Measurements from ENCODE around the gene SCAPER. TPM values are rescaled to one million over a fixed set of nuclear protein-coding genes. Genes with fewer than 3 reads are reported as not detected.

The SCAPER gene
- total RNA-seq, 3 donors from 2014 or later = 19.5 to 49.8 (median 28.5) TPM

- TF ChIP-seq POLR2A (IDR thresholded peaks at IDR 0.05) (no peak), POLR2AphosphoS5 (IDR thresholded peaks at IDR 0.05) (no peak), CTCF (IDR thresholded peaks at IDR 0.05) (no peak)
- no peak for DNase-seq (ENCODE audit: low spot score in 2 of 2)
- peaks cover 10% of the 10 kb centered on the region for H3K36me3 ChIP-seq
- no peaks in the 10 kb centered on the region for H3K27me3 ChIP-seq
- no peak overlapping the region for H3K27ac ChIP-seq
- intact Hi-C loops (cut with DNase I; ENCODE audit: low total_unique reads) = no loop called here
- H3K4me1 ChIP-seq = no peaks in the 10 kb centered on the region
- H3K4me3 ChIP-seq = no peak overlapping the region
- H3K9me3 ChIP-seq = peaks cover 0 to 3% of the 10 kb centered on the region in 2 donors
Measured at GRCh38 chr15:76793162-76793561, 112.0 kb downstream of the SCAPER start.

- intact Hi-C loops (cut with DNase I; ENCODE audit: low total_unique reads) = no loop called here
- TF ChIP-seq CTCF (IDR thresholded peaks at IDR 0.05) (no peak), POLR2AphosphoS5 (IDR thresholded peaks at IDR 0.05) (no peak)
- Histone ChIP-seq H3K27me3 (no peaks in the 10 kb centered on the region), H3K4me3 (no peak overlapping the region), H3K36me3 (peaks cover 10% of the 10 kb centered on the region), H3K27ac (no peak overlapping the region), H3K9me3 (peaks cover 0 to 3% of the 10 kb centered on the region in 2 donors), H3K4me1 (no peaks in the 10 kb centered on the region)
- DNase-seq (ENCODE audit: low spot score in 2 of 2) = no peak
Measured at GRCh38 chr15:76791511-76791910, 113.6 kb downstream of the SCAPER start.

- no peaks in the 10 kb centered on the region for H3K4me1 ChIP-seq
- intact Hi-C loops (cut with DNase I; ENCODE audit: low total_unique reads) = no loop called here
Measured at GRCh38 chr15:76787273-76787672, 117.9 kb downstream of the SCAPER start.

GRCh38 chr15:76776969-76777368 lies 128.2 kb downstream of the SCAPER start:
- Histone ChIP-seq H3K4me3 (no peak overlapping the region), H3K36me3 (no peaks in the 10 kb centered on the region), H3K4me1 (no peaks in the 10 kb centered on the region), H3K9me3 (no peaks in the 10 kb centered on the region), H3K27ac (no peak overlapping the region), H3K27me3 (no peaks in the 10 kb centered on the region)
- no peak for DNase-seq (ENCODE audit: low spot score in 2 of 2)
- no peak for TF ChIP-seq POLR2AphosphoS5 (IDR thresholded peaks at IDR 0.05)
- intact Hi-C loops (cut with DNase I; ENCODE audit: low total_unique reads) = no loop called here

More at GRCh38 chr15:76787273-76787672, 117.9 kb downstream of the SCAPER start:
- no peak for DNase-seq (ENCODE audit: low spot score in 2 of 2)
- Histone ChIP-seq H3K4me3 (no peak overlapping the region), H3K36me3 (peaks cover 10% of the 10 kb centered on the region), H3K27me3 (no peaks in the 10 kb centered on the region), H3K9me3 (peaks cover 0 to 3% of the 10 kb centered on the region in 2 donors), H3K27ac (no peak overlapping the region)
- TF ChIP-seq CTCF (IDR thresholded peaks at IDR 0.05) = no peak

GRCh38 chr15:76776480-76776879 lies 128.7 kb downstream of the SCAPER start:
- intact Hi-C loops (cut with DNase I; ENCODE audit: low total_unique reads) = no loop called here
- TF ChIP-seq POLR2A (IDR thresholded peaks at IDR 0.05) (no peak), POLR2AphosphoS5 (IDR thresholded peaks at IDR 0.05) (no peak), CTCF (IDR thresholded peaks at IDR 0.05) (no peak)
- Histone ChIP-seq H3K4me1 (no peaks in the 10 kb centered on the region), H3K27ac (no peak overlapping the region), H3K36me3 (no peaks in the 10 kb centered on the region), H3K27me3 (no peaks in the 10 kb centered on the region), H3K9me3 (no peaks in the 10 kb centered on the region), H3K4me3 (no peak overlapping the region)
- DNase-seq (ENCODE audit: low spot score in 2 of 2) = no peak

- no peak for TF ChIP-seq POLR2AphosphoS5 (IDR thresholded peaks at IDR 0.05)
- TF ChIP-seq CTCF (IDR thresholded peaks at IDR 0.05) = no peak
- DNase-seq (ENCODE audit: low spot score in 2 of 2) = no peak
- intact Hi-C loops (cut with DNase I; ENCODE audit: low total_unique reads) = no loop called here
- Histone ChIP-seq H3K27ac (no peak overlapping the region), H3K27me3 (no peaks in the 10 kb centered on the region), H3K36me3 (no peaks in the 10 kb centered on the region), H3K4me3 (no peak overlapping the region), H3K9me3 (no peaks in the 10 kb centered on the region), H3K4me1 (no peaks in the 10 kb centered on the region)
Measured at GRCh38 chr15:76773234-76773633, 131.9 kb downstream of the SCAPER start.

All from breast epithelium (tissue), 4 donors.